ENCODE results near the gene S100A4. TPM values are rescaled to one million over a fixed set of nuclear protein-coding genes. Genes with fewer than 3 reads are reported as not detected.
"Not testable (repeated sequence)": the region's sequence is repeated elsewhere in the genome, so short reads cannot be mapped to it uniquely, and the experiment has no call there.

S100A4 gene
- total RNA-seq, 1 experiment from 2014 or later = 36.2 TPM

- DNase-seq (ENCODE audit: low spot score) = peak; percentile 83
These were observed 11.9 kb downstream of the S100A4 start for GRCh38 chr1:153533689-153534201.

GRCh38 chr1:153532769-153533599 is 12.6 kb downstream of the S100A4 start:
- DNase-seq (ENCODE audit: low spot score) = peak; percentile 78

GRCh38 chr1:153532181-153532580 is 13.4 kb downstream of the S100A4 start:
- DNase-seq (ENCODE audit: low spot score) = no peak

- DNase-seq (ENCODE audit: low spot score) = no peak
These were observed 14.0 kb downstream of the S100A4 start for GRCh38 chr1:153531638-153532037.

GRCh38 chr1:153527683-153528040 is 17.9 kb downstream of the S100A4 start:
- DNase-seq (ENCODE audit: low spot score) = no peak

GRCh38 chr1:153527023-153527682 is 18.5 kb downstream of the S100A4 start:
- no peak for DNase-seq (ENCODE audit: low spot score)

- no peak for DNase-seq (ENCODE audit: low spot score)
These were observed 19.5 kb downstream of the S100A4 start for GRCh38 chr1:153526132-153526543.

- DNase-seq (ENCODE audit: low spot score) = no peak
These were observed 20.4 kb downstream of the S100A4 start for GRCh38 chr1:153525088-153525728.

- DNase-seq (ENCODE audit: low spot score) = not testable (repeated sequence)
These were observed 23.1 kb downstream of the S100A4 start for GRCh38 chr1:153522353-153523048.

- DNase-seq (ENCODE audit: low spot score) = not testable (repeated sequence)
These were observed 23.8 kb downstream of the S100A4 start for GRCh38 chr1:153521808-153522207.

GRCh38 chr1:153520818-153521476 is 24.7 kb downstream of the S100A4 start:
- DNase-seq (ENCODE audit: low spot score) = no peak

GRCh38 chr1:153520137-153520691 is 25.4 kb downstream of the S100A4 start:
- not testable (repeated sequence) for DNase-seq (ENCODE audit: low spot score)

- no peak for DNase-seq (ENCODE audit: low spot score)
These were observed 26.4 kb downstream of the S100A4 start for GRCh38 chr1:153519242-153519641.

GRCh38 chr1:153515504-153516394 is 29.9 kb downstream of the S100A4 start:
- no peak for DNase-seq (ENCODE audit: low spot score)

GRCh38 chr1:153513666-153514065 is 31.9 kb downstream of the S100A4 start:
- no peak for DNase-seq (ENCODE audit: low spot score)

GRCh38 chr1:153513023-153513422 is 32.6 kb downstream of the S100A4 start:
- peak; percentile 52 for DNase-seq (ENCODE audit: low spot score)

GRCh38 chr1:153510984-153511410 is 34.6 kb downstream of the S100A4 start:
- DNase-seq (ENCODE audit: low spot score) = peak; percentile 75

GRCh38 chr1:153509729-153510354 is 35.8 kb downstream of the S100A4 start:
- DNase-seq (ENCODE audit: low spot score) = peak; percentile 61

- no peak for DNase-seq (ENCODE audit: low spot score)
These were observed 36.6 kb downstream of the S100A4 start for GRCh38 chr1:153509036-153509435.
